Prostate gland (tissue), 2 donors: ENCODE data around the gene LAMA3. TPM values are rescaled to one million over a fixed set of nuclear protein-coding genes. Genes with fewer than 3 reads are reported as not detected.

ENCODE experiments used
- DNase-seq: peaks from one replicate; pipeline ENCODE4 v3.0.0-alpha.2; 2019; ENCODE audit warnings: low spot score
- H3K27ac ChIP-seq, 2 donors: fragments of 200-600 bp; sonication (generic); 2 replicates each; pipeline ENCODE4 v1.5.1; 2017 to 2019
- H3K27me3 ChIP-seq: fragments of 200-600 bp; sonication (generic); replicated peaks from 2 replicates; pipeline ENCODE4 v1.5.1; 2019; ENCODE audit not compliant: insufficient read depth
- H3K36me3 ChIP-seq, 2 donors: fragments of 200-600 bp; sonication (generic); 1 replicate in 1 of 2; 2 replicates in 1 of 2; pipeline versions ENCODE4 v1.5.1 to v1.8.1; 2017 to 2019
- H3K4me1 ChIP-seq: fragments of 200-600 bp; sonication (generic); replicated peaks from 2 replicates; pipeline ENCODE4 v1.5.1; 2019
- H3K4me3 ChIP-seq, 2 donors: fragments of 200-600 bp; sonication (generic); 2 replicates each; pipeline ENCODE4 v1.5.1; 2017 to 2019
- H3K9me3 ChIP-seq: fragments of 200-600 bp; sonication (generic); 2 replicates; pipeline ENCODE4 v1.5.1; 2017
- POLR2A ChIP-seq: fragments of 450-650 bp; IDR thresholded peaks from one replicate; pipeline ENCODE4 v1.6.1; 2016; ENCODE audit warnings: antibody characterized with exemption, mild to moderate bottlenecking
- POLR2AphosphoS5 ChIP-seq: sonication (generic); formaldehyde crosslinking; IDR thresholded peaks from one replicate; pipeline ENCODE4 v1.6.1; 2017; ENCODE audit warnings: antibody characterized with exemption
- whole genome bisulfite sequencing: methylation state at CpG from one replicate; pipeline ENCODE4 v1.1.5; 2018; 5-methylcytosine and 5-hydroxymethylcytosine counted together
- intact Hi-C: fragments of 100-400 bp; cut with DNase I; formaldehyde crosslinking; loops from one replicate; pipeline ENCODE4 v1.14.2; 2022
- total RNA-seq, 2 donors: library from RNA; depleted of rRNA; stranded (reverse); fragments of >200 nt; gene quantifications; one replicate each; pipeline ENCODE4 v1.1.0, GENCODE V29; 2016
- TF ChIP-seq, protein P1 (sequence below), 4 experiments: fragments of 200-600 bp in 2 of 4; fragments of 450-650 bp in 2 of 4; sonication (generic) in 2 of 4; IDR thresholded peaks; 1 replicate in 3 of 4; 2 replicates in 1 of 4; pipeline ENCODE4 v1.5.1; 2016 to 2019; ENCODE audit warnings: antibody characterized with exemption in 4 of 4, mild to moderate bottlenecking in 2 of 4, moderate library complexity in 2 of 4

The LAMA3 gene
- total RNA-seq, 2 donors from 2014 or later: 31.3 to 35.9 TPM

DNA sequence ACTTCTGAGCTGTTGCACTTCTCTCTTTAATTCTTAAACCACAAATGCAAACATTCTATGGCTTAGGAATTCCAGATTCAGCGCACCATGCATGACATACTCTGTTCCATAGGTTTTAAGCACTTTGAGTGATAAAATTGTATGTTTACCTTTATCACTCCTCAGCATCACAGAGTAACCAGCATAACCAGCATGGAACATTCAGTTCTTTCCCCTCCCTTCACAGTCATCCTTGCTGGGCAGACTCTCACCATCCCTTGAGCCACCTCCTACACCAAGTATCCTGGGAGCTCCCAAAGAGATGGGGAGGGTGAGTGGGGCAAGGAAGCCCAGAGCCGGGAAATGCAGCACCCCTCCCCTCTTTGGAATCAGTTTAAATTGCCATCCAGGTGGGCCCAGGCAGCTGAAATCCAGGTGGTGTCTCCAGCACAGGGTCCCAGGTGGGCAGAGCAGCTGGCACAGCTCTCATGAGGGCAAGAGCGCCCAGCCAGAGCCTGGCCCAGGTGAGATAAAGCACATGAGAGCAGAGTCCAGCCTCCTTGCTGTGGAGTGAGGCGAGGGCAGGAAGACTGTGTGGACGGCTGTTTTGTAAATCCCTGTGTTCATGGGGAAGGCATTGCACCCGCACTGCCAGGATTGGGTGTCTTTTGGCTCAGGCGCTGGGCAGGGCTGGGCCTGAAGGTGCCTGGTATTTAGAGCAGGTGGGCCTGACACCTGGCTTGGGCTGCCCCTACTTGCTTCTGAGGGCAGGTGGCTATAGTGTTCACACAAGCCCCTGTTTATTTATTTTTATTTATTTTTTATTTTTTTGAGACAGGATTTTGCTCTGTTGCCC, 36.8 kb downstream of the LAMA3 start:
- no peaks in the 10 kb centered on the region for H3K27me3 ChIP-seq
- no peaks in the 10 kb centered on the region for H3K9me3 ChIP-seq
- no peak overlapping the region for H3K27ac ChIP-seq
- peak; percentile 22 for TF ChIP-seq POLR2AphosphoS5
- TF ChIP-seq, protein P1, sequence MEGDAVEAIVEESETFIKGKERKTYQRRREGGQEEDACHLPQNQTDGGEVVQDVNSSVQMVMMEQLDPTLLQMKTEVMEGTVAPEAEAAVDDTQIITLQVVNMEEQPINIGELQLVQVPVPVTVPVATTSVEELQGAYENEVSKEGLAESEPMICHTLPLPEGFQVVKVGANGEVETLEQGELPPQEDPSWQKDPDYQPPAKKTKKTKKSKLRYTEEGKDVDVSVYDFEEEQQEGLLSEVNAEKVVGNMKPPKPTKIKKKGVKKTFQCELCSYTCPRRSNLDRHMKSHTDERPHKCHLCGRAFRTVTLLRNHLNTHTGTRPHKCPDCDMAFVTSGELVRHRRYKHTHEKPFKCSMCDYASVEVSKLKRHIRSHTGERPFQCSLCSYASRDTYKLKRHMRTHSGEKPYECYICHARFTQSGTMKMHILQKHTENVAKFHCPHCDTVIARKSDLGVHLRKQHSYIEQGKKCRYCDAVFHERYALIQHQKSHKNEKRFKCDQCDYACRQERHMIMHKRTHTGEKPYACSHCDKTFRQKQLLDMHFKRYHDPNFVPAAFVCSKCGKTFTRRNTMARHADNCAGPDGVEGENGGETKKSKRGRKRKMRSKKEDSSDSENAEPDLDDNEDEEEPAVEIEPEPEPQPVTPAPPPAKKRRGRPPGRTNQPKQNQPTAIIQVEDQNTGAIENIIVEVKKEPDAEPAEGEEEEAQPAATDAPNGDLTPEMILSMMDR (IDR thresholded peaks at IDR 0.05): no peak
- DNase-seq: no peak
- 68% methylated on average over 7 of the region's 7 CpGs for WGBS
- H3K4me1 ChIP-seq: no peaks in the 10 kb centered on the region
- H3K36me3 ChIP-seq: no peaks in the 10 kb centered on the region
- intact Hi-C loops: no loop called here
- H3K4me3 ChIP-seq: no peak overlapping the region

DNA sequence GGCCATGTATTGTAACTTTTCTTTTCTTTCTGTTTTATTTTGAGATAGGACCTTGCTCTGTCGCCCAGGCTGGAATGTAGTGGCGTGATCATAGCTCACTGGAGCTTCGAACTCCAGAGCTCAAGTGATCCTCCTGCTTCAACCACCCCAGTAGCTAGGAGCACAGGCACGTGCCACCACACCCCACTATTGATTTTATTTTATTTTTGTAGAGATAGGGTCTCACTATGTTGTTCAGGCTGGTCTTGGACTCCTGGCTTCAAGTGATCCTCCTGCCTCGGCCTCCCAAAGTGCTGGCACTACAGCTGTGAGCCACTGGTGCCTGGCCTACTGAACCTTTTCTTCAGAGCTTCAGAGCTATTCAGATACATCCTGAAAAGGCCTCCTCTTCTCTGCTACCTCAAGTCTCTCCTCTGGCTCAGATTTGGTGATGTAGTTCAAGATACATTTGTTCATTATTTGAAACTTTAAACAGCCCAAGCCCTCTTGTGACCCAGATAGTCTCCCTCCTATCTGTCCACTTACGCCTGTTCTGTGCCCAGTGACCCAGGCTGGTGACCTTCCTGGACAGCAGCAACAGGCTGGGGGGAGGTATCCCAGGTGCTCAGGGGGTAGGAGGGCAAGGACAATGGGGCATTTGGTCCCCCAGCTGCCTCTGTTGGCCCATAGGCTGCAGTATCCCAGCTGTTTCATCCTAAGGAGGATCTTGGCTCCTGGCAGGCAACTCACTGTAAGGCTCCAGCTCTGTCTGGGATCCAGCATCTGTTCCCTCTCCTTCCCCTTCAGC, 38.6 kb downstream of the LAMA3 start:
- DNase-seq: no peak
- intact Hi-C loops: no loop called here
- 98% methylated on average over 6 of the region's 6 CpGs for WGBS
- Histone ChIP-seq H3K27me3 (no peaks in the 10 kb centered on the region), H3K4me1 (no peaks in the 10 kb centered on the region), H3K27ac (no peak overlapping the region), H3K4me3 (no peak overlapping the region), H3K36me3 (no peaks in the 10 kb centered on the region), H3K9me3 (no peaks in the 10 kb centered on the region)
- no peak for TF ChIP-seq POLR2AphosphoS5
- TF ChIP-seq, protein P1 (IDR thresholded peaks at IDR 0.05): no peak
- no peak for TF ChIP-seq POLR2A

DNA sequence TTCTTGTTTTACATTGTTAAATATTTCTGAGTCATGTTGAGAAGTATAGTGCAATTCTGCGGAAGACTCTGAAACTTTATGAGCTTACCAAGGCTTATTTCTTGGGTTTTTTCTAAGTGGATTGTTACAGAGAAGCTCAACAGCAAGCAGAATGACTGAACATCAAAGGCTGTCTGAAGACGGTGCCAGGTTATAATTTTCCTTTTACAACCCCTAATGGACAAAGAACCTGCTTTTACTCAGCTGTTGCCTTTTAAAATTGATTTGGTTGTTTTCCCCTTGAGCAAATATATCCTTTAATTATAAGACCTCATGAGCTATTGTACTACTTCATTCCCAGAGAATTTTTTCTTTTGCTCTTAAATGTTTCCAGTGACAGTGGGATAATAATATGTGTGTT, 41.6 kb downstream of the LAMA3 start:
- intact Hi-C loops: no loop called here
- Histone ChIP-seq H3K9me3 (no peaks in the 10 kb centered on the region), H3K27me3 (no peaks in the 10 kb centered on the region), H3K4me1 (no peaks in the 10 kb centered on the region), H3K4me3 (no peak overlapping the region), H3K36me3 (no peaks in the 10 kb centered on the region), H3K27ac (no peak overlapping the region)
- DNase-seq: no peak
- TF ChIP-seq POLR2A: no peak
- TF ChIP-seq, protein P1 (IDR thresholded peaks at IDR 0.05): no peak
- TF ChIP-seq POLR2AphosphoS5: no peak
- 24% methylated on average over 2 of the region's 2 CpGs for WGBS

DNA sequence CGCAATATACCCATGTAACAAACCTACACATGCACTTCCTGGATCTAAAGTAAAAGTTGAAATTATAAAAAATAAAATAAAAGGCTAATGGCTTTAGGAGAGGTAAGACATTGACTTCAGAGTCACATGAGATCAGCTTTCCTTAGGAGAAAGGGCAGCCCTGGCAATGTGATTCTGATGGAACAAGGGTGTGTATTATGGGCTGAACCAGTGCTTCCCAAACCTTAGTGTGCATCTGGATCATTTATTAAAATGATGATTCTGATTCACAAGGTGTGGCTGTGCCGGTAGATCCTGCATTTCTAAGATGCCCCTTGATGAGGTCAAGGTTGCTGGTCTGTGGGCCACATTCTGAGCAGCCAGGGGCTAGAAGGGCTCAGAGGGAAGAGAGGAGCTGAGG, 42.6 kb downstream of the LAMA3 start:
- Histone ChIP-seq H3K9me3 (no peaks in the 10 kb centered on the region), H3K4me3 (no peak overlapping the region), H3K27me3 (no peaks in the 10 kb centered on the region), H3K4me1 (no peaks in the 10 kb centered on the region), H3K36me3 (no peaks in the 10 kb centered on the region), H3K27ac (no peak overlapping the region)
- 84% methylated on average over 2 of the region's 2 CpGs for WGBS
- intact Hi-C loops: no loop called here
- no peak for DNase-seq
- TF ChIP-seq, protein P1 (IDR thresholded peaks at IDR 0.05): no peak
- no peak for TF ChIP-seq POLR2A
- TF ChIP-seq POLR2AphosphoS5: no peak
